GM18508 (cell line): ENCODE data around the gene P2RX7.

ENCODE experiments used
- ATAC-seq: cut with Tn5 transposase; IDR thresholded peaks from one replicate; pipeline ENCODE4 v1.9.1; 2021; ENCODE audit warnings: moderate number of reproducible peaks; ENCODE audit not compliant: insufficient read depth, unreplicated experiment

The P2RX7 gene

GRCh38 chr12:121166356-121166755, 33.7 kb downstream of the P2RX7 start:
- no peak for ATAC-seq

- ATAC-seq = no peak
These were observed 34.6 kb downstream of the P2RX7 start for GRCh38 chr12:121167232-121167820.

DNA sequence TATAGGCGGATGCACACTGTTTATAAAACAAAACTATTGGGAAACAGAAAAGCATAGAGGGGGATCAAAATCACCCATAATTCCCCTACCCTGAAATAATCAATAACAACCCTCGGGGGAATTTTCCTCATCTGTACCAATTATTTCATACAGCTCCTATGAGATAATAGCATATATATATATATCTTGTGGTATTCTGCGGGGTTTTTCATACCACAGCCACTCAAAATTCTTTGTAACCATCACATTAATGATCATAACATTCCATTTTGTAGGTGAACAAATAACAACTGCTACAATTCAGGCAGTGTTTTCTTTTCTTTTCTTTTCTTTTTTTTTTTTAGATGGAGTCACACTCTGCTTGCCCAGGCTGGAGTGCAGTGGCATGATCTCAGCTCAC, 35.3 kb downstream of the P2RX7 start:
- no peak for ATAC-seq

GRCh38 chr12:121170151-121170550, 37.5 kb downstream of the P2RX7 start:
- ATAC-seq = no peak

DNA sequence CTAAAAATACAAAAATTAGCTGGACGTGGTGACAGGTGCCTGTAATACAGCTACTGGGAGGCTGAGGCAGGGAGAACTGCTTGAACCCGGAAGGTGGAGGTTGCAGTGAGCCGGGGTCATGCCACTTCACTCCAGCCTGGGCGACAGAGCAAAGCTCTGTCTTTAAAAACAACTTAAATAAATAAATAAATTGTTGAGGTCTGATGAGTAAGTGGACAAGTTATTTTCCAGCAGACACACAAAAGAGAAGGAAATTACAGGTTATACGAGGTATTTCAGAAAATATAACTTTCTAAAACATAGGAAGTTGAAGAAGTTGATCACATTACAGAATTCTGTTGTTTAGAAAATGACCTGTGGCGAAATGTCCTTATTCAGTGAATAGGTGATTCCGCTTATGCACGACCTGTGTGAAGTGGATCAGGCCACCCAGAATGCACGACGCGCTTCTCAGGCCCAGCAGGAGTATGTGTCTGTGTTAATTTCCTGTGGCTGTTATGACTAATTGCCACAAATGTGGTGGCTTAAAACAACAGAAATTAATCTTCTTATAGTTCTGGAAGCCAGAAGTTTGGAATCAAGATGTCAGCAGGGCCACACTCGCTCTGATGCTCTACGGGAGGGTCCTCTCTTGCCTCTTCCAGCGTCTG, 38.1 kb downstream of the P2RX7 start:
- no peak for ATAC-seq

DNA sequence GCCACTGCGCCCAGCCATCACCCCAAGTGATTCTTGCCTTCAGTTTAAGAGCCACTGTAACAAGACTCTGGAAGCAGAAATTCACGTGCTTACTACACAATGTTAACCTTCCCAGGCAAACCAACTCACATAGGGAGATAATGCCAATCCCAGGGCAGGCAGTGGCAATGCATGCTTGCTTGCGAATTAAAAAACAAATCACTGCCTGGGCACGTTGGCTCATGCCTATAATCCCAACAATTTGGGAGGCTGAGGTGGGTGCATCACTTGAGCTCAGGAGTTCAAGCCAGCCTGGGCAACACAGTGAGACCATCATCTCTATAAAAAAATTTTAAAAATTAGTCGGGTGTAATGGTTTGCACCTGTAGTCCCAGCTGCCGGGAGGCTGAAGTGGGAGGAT, 39.5 kb downstream of the P2RX7 start:
- no peak for ATAC-seq

GRCh38 chr12:121175383-121176119, 42.9 kb downstream of the P2RX7 start:
- no peak for ATAC-seq

GRCh38 chr12:121176826-121177529, 44.3 kb downstream of the P2RX7 start:
- no peak for ATAC-seq

GRCh38 chr12:121181181-121181580, 48.5 kb downstream of the P2RX7 start:
- ATAC-seq = no peak

DNA sequence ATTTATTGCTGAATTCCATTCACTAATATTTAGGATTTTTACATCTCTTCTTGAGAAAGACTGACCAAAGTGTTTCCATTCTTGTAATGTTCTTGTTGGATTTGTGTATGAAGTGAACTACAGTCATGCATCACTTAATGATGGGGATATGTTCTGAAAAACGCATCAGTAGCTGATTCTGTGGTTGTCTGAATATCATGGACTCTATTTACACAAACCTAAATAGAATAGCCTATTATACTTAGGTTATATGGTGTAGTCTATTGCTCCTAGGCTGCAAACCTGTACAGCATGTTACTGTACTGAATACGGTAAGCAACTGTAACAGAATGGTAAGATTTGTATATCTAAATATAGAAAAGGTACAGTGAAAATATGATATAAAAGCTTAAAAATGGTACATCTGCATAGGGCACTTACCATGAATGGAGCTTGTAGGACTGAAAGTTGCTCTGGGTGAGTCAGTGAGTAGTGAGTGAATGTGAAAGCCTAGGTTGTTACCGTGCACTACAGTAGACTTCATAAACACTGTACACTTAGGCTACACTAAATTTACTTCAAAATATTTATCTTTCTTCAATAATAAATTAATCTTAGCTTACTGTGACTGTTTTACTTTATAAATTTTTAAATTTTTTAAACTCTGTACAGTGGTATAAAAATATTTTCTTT, 49.7 kb downstream of the P2RX7 start:
- no peak for ATAC-seq

DNA sequence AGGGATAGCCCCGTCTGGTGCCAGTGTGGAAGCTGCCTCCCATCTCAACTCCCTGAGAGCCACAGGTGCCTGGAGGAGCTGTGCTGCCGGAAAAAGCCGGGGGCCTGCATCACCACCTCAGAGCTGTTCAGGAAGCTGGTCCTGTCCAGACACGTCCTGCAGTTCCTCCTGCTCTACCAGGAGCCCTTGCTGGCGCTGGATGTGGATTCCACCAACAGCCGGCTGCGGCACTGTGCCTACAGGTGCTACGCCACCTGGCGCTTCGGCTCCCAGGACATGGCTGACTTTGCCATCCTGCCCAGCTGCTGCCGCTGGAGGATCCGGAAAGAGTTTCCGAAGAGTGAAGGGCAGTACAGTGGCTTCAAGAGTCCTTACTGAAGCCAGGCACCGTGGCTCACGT, 51.7 kb downstream of the P2RX7 start:
- ATAC-seq = no peak

DNA sequence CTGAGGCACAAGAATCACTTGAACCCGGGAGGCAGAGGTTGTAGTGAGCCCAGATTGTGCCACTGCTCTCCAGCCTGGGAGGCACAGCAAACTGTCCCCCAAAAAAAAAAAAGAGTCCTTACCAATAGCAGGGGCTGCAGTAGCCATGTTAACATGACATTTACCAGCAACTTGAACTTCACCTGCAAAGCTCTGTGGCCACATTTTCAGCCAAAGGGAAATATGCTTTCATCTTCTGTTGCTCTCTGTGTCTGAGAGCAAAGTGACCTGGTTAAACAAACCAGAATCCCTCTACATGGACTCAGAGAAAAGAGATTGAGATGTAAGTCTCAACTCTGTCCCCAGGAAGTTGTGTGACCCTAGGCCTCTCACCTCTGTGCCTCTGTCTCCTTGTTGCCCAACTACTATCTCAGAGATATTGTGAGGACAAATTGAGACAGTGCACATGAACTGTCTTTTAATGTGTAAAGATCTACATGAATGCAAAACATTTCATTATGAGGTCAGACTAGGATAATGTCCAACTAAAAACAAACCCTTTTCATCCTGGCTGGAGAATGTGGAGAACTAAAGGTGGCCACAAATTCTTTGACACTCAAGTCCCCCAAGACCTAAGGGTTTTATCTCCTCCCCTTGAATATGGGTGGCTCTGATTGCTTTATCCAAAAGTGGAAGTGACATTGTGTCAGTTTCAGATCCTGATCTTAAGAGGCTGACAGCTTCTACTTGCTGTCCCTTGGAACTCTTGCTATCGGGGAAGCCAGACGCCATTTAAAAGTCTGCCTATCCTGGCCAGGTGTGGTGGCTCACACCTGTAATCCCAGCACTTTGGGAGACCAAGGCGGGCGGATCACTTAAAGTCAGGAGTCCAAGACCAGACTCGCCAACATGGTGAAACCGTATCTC, 52.6 kb downstream of the P2RX7 start:
- no peak for ATAC-seq

- no peak for ATAC-seq
These were observed 54.1 kb downstream of the P2RX7 start for GRCh38 chr12:121186826-121187225.

DNA sequence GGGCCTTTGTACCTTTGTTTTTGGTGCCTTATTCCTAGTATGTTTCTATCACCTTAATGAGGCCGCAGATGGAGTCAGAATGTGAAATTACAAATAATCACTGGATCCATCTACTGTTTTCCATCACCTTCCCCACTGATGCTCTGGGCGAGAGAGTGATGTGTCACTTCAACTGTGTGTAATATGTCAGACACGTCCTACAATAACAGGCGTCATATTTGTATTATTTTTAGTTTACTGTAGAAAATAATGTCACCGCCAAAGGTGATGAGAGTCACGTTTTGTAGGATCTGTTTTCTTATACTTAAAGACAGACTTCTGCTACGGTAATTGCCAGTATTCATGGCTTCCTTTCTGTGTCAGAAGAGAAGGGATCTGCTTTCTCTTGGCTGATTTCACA, 54.8 kb downstream of the P2RX7 start:
- no peak for ATAC-seq

- ATAC-seq = no peak
These were observed 55.6 kb downstream of the P2RX7 start for GRCh38 chr12:121188227-121188626.

- no peak for ATAC-seq
These were observed 56.5 kb downstream of the P2RX7 start for GRCh38 chr12:121189131-121189530.

DNA sequence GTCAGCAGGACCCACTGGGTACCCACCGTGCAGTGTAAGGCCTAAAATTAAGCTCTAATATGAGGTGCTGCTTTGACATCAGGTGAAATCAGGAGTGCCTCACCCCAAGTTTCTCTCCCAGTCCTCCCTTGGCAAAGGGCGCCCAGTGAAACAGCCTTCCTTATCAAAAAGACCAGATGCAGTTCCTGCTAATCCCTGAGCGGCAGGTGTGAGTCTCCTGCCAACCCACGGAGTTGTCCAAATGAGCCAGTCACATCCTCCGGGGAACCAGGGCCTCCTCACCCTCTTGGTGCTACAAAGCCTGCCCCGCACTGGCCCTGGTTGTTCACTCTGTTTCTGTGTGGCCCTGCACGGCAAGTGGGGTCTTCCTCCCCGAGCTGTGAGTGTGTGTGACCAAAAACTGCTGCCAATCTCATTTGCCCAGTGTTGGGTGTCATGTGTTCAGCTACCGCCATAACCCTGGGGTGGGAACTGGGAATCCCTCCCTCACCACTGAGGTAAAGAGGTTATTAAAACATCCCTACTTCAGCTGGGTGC, 57.0 kb downstream of the P2RX7 start:
- no peak for ATAC-seq

GRCh38 chr12:121190523-121191031, 57.9 kb downstream of the P2RX7 start:
- no peak for ATAC-seq

GRCh38 chr12:121191151-121191550, 58.5 kb downstream of the P2RX7 start:
- ATAC-seq = no peak
